Osteoblast (primary cell): Measurements from ENCODE around the gene SCYGR4. TPM values are rescaled to one million over a fixed set of nuclear protein-coding genes. Genes with fewer than 3 reads are reported as not detected.
"Not testable (repeated sequence)": the region's sequence is repeated elsewhere in the genome, so short reads cannot be mapped to it uniquely, and the experiment has no call there.

Source experiments
- DNase-seq: peaks from one replicate; pipeline ENCODE4 v3.0.0; 2011; ENCODE audit warnings: low spot score, mixed read lengths; ENCODE audit not compliant: insufficient read length; ENCODE audit errors: missing footprints
- H2AFZ ChIP-seq: 2 replicates; pipeline ENCODE4 v1.6.0; 2011; ENCODE audit warnings: mild to moderate bottlenecking, low read length
- H3K27ac ChIP-seq: 2 replicates; pipeline ENCODE4 v1.5.1; 2011; ENCODE audit warnings: mild to moderate bottlenecking, low read depth, low read length, moderate library complexity
- H3K27me3 ChIP-seq: 2 replicates; pipeline ENCODE4 v1.6.0; 2012; ENCODE audit warnings: mild to moderate bottlenecking, control low read depth, inconsistent platforms, low read length, moderate library complexity; ENCODE audit not compliant: insufficient read depth
- H3K36me3 ChIP-seq: 2 replicates; pipeline ENCODE4 v1.5.1; 2011; ENCODE audit warnings: mild to moderate bottlenecking, low read length, control low read depth, moderate library complexity; ENCODE audit not compliant: insufficient read depth
- H3K4me1 ChIP-seq: 2 replicates; pipeline ENCODE4 v1.5.1; 2011; ENCODE audit warnings: mild to moderate bottlenecking, low read length, control low read depth, moderate library complexity; ENCODE audit not compliant: insufficient read depth
- H3K4me2 ChIP-seq: 2 replicates; pipeline ENCODE4 v1.6.0; 2011; ENCODE audit warnings: mild to moderate bottlenecking, low read length; ENCODE audit not compliant: insufficient read depth
- H3K4me3 ChIP-seq: fragments of 200-600 bp; sonication (generic); 3 replicates; pipeline ENCODE4 v1.5.1; 2012; ENCODE audit warnings: mild to moderate bottlenecking, low read length, inconsistent platforms; ENCODE audit not compliant: insufficient read depth
- H3K79me2 ChIP-seq: 2 replicates; pipeline ENCODE4 v1.6.0; 2012; ENCODE audit warnings: mild to moderate bottlenecking, low read length, control low read depth, inconsistent platforms; ENCODE audit not compliant: insufficient read depth
- H3K9me3 ChIP-seq: 2 replicates; pipeline ENCODE4 v1.5.1; 2011; ENCODE audit warnings: low read depth, low read length, control low read depth
- H4K20me1 ChIP-seq: 2 replicates; pipeline ENCODE4 v1.6.0; 2012; ENCODE audit warnings: mild to moderate bottlenecking, low read length, control low read depth; ENCODE audit not compliant: insufficient read depth
- total RNA-seq: library from RNA; depleted of rRNA; stranded (reverse); fragments of >200 nt; gene quantifications from 2 replicates; pipeline ENCODE4 v1.2.3, GENCODE V29; 2012
- TF ChIP-seq, protein P1 (sequence below): IDR thresholded peaks from 2 replicates; pipeline ENCODE4 v1.5.1; 2011; ENCODE audit warnings: mild to moderate bottlenecking, low read depth, low read length, moderate library complexity; ENCODE audit errors: extremely low read depth

SCYGR4 gene
- total RNA-seq, 1 donor: not detected

DNA sequence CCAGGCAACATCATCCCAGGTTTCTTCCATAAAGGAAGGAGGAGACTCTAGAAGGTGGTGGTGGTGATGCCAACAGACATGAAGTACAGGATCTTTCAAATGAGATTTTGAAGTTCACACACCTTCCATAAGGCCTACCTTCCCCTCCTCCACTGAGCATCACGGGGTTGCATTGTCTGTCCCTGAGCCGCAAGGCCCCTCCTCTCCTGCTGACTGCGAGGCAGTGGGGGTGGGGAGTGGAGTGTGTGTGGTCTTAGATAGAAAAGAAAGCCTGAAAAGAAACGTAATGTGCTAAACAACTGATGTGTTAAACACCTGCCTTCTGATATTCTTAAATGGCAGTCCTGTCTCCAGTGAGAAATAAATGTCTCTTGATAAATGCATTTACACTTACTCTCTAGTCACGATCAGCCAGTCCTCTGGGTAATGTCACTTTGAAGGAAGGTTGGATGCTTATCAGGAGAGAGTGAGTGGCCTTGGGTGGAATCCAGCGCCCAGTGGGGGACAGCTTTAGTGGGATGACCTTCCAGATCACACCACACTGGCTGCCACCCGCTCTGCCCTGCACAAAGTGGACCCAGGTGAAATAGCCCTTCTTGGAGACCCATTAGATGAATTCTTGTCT, 43.8 kb downstream of the SCYGR4 start:
- Histone ChIP-seq H3K4me1 (peaks cover 15% of the 10 kb centered on the region), H3K27ac (no peak overlapping the region), H3K4me2 (no peak overlapping the region), H3K36me3 (no peaks in the 10 kb centered on the region), H3K4me3 (no peak overlapping the region), H3K79me2 (no peaks in the 10 kb centered on the region), H2AFZ (no peak overlapping the region), H3K27me3 (no peaks in the 10 kb centered on the region), H4K20me1 (no peaks in the 10 kb centered on the region), H3K9me3 (no peaks in the 10 kb centered on the region)
- TF ChIP-seq, protein P1, sequence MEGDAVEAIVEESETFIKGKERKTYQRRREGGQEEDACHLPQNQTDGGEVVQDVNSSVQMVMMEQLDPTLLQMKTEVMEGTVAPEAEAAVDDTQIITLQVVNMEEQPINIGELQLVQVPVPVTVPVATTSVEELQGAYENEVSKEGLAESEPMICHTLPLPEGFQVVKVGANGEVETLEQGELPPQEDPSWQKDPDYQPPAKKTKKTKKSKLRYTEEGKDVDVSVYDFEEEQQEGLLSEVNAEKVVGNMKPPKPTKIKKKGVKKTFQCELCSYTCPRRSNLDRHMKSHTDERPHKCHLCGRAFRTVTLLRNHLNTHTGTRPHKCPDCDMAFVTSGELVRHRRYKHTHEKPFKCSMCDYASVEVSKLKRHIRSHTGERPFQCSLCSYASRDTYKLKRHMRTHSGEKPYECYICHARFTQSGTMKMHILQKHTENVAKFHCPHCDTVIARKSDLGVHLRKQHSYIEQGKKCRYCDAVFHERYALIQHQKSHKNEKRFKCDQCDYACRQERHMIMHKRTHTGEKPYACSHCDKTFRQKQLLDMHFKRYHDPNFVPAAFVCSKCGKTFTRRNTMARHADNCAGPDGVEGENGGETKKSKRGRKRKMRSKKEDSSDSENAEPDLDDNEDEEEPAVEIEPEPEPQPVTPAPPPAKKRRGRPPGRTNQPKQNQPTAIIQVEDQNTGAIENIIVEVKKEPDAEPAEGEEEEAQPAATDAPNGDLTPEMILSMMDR: no peak
- no peak for DNase-seq

DNA sequence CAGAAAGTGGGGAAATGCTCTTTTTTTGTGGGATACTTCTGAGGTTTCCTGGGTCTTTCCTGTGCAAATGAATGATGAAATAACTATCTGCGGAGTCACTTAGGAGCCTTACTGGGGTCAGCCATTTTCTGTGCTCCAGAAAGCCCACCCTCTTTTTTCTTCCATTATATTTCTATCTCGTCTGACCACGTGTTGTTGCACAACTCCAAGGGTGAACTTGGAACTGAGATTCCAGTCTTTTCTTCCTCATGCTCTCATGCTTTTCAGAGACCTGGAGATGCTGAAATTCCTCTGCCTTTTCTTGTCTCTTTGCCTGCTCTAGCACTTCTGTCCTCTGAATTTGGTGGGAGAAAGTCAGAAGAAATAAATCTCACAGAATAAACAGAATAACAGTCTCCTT, 44.5 kb downstream of the SCYGR4 start:
- no peaks in the 10 kb centered on the region for H4K20me1 ChIP-seq
- DNase-seq: no peak
- no peaks in the 10 kb centered on the region for H3K79me2 ChIP-seq
- H2AFZ ChIP-seq: no peak overlapping the region
- H3K36me3 ChIP-seq: no peaks in the 10 kb centered on the region
- no peak overlapping the region for H3K4me3 ChIP-seq
- H3K27me3 ChIP-seq: no peaks in the 10 kb centered on the region
- H3K4me1 ChIP-seq: peaks cover 13% of the 10 kb centered on the region
- H3K4me2 ChIP-seq: no peak overlapping the region
- no peak overlapping the region for H3K27ac ChIP-seq
- TF ChIP-seq, protein P1: no peak
- no peaks in the 10 kb centered on the region for H3K9me3 ChIP-seq

DNA sequence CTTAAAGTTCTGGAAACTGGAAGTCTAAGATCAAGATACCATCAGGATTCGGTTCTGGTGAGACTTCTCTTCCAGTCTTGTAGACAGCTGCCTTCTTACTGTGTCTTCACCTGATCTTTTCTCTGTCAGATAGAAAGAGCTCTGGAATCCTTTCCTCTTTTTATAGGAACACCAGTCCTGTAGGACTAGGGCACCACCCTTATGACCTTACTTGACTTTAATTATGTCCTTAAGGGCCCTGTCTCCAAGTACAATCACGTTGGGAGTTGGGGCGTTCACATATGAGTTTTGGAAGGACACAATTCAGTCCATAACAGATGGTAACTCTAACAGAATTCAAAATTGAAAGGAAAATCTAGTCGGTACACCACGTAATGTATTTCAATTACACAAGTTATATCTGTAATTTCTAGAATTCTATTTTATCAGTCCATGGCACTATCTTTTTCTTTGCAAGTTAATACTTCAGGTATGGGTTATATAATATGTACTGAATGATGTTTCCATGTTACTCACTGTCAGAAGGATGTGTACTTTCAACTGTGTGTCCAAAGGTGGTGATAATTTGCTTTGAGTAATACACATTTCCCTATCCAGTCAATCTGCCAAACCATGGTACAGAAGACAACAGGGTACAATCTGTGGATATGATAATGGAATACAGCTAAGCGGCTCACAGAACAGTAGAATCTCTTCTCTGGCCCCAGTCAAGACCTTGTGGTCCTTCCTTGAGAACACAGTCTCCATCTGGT, 48.1 kb downstream of the SCYGR4 start:
- H3K36me3 ChIP-seq: no peaks in the 10 kb centered on the region
- H2AFZ ChIP-seq: no peak overlapping the region
- no peaks in the 10 kb centered on the region for H4K20me1 ChIP-seq
- TF ChIP-seq, protein P1: no peak
- H3K4me2 ChIP-seq: no peak overlapping the region
- H3K27ac ChIP-seq: no peak overlapping the region
- no peaks in the 10 kb centered on the region for H3K4me1 ChIP-seq
- no peak for DNase-seq
- no peaks in the 10 kb centered on the region for H3K79me2 ChIP-seq
- H3K9me3 ChIP-seq: no peaks in the 10 kb centered on the region
- H3K27me3 ChIP-seq: no peaks in the 10 kb centered on the region
- no peak overlapping the region for H3K4me3 ChIP-seq

DNA sequence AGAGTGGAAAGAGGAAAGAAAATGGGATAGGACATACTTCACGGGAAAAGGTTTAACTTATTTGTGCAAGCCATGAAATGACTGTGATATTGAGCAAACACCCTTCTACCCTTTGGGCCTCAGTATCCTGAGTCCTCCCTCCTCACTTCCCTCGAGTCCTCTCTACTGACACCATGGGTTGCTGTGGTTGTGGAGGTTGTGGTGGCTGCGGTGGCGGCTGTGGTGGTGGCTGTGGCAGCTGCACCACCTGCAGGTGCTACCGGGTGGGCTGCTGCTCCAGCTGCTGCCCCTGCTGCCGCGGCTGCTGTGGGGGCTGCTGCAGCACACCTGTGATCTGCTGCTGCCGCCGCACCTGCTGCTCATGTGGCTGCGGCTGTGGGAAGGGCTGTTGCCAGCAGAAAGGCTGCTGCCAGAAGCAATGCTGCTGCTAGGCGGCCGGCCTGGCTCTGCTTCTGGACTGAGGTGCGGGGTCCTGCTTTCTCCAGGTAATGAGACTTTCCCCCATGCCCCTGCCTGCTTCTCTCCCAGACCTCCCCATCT, 49.4 kb downstream of the SCYGR4 start, which contains the start of gene SCYGR5:
TSS of gene SCYGR5 (plus strand) at position 174 of the 540 bp plus-strand sequence. CDS start at position 174, 0 bp downstream.
- not testable (repeated sequence) for H3K4me3 ChIP-seq, H3K27ac ChIP-seq, H3K9me3 ChIP-seq, H3K27me3 ChIP-seq, H3K36me3 ChIP-seq, H4K20me1 ChIP-seq, H3K79me2 ChIP-seq, H2AFZ ChIP-seq, H3K4me1 ChIP-seq, DNase-seq, H3K4me2 ChIP-seq

Other genes with a start within 250 kb of the SCYGR4 start
- 0.88 and 1.1 TPM in 2 replicates for gene TM4SF20, start 238.2 kb upstream of the SCYGR4 start, total RNA-seq
- not detected in 2 replicates for gene SCYGR1, start 229.5 kb upstream of the SCYGR4 start, total RNA-seq
- 48.5 and 61.0 TPM in 2 replicates for gene AGFG1, start 145.3 kb upstream of the SCYGR4 start, total RNA-seq
- gene SCYGR2, start 18.6 kb upstream of the SCYGR4 start, total RNA-seq: not detected in 2 replicates
- gene SCYGR3, start 2.7 kb upstream of the SCYGR4 start, total RNA-seq: not detected in 2 replicates
- gene SCYGR5, start 49.3 kb downstream of the SCYGR4 start, total RNA-seq: not detected in 2 replicates
- 0.29 and 0.36 TPM in 2 replicates for gene SLC19A3, start 100.5 kb downstream of the SCYGR4 start, total RNA-seq
- gene SCYGR6, start 107.3 kb downstream of the SCYGR4 start, total RNA-seq: not detected in 2 replicates
- gene SCYGR7, start 110.8 kb downstream of the SCYGR4 start, total RNA-seq: not detected in 2 replicates
- gene SCYGR8, start 128.4 kb downstream of the SCYGR4 start, total RNA-seq: not detected in 2 replicates
- gene CCL20, start 196.3 kb downstream of the SCYGR4 start, total RNA-seq: 1.1 and 1.2 TPM in 2 replicates